Measurements from ENCODE around the gene MTHFD1.

MTHFD1 gene

GRCh38 chr14:64401949-64402348 lies 13.8 kb downstream of the MTHFD1 start:
- Mint-ChIP-seq H3K4me3 (no peak overlapping the region), H3K27ac (no peak overlapping the region), H3K36me3 (ENCODE audit: low read depth) (peaks cover 30% of the 10 kb centered on the region), H3K4me1 (no peaks in the 10 kb centered on the region), H3K9me3 (no peaks in the 10 kb centered on the region), H3K27me3 (ENCODE audit: low read depth) (no peaks in the 10 kb centered on the region)
- TF ChIP-seq CTCF (IDR thresholded peaks at IDR 0.05; ENCODE audit: unreplicated experiment in 3 of 3), result no peak

- no peak overlapping the region for H3K4me3 Mint-ChIP-seq
- no peak for TF ChIP-seq CTCF (IDR thresholded peaks at IDR 0.05; ENCODE audit: unreplicated experiment in 3 of 3)
- no peak overlapping the region for H3K27ac Mint-ChIP-seq
- H3K27me3 Mint-ChIP-seq (ENCODE audit: low read depth), result no peaks in the 10 kb centered on the region
- peaks cover 35% of the 10 kb centered on the region for H3K36me3 Mint-ChIP-seq (ENCODE audit: low read depth)
- H3K4me1 Mint-ChIP-seq, result no peaks in the 10 kb centered on the region
- H3K9me3 Mint-ChIP-seq, result no peaks in the 10 kb centered on the region
Observed at GRCh38 chr14:64405295-64405694, 17.1 kb downstream of the MTHFD1 start.

GRCh38 chr14:64407329-64407728 lies 19.2 kb downstream of the MTHFD1 start:
- Mint-ChIP-seq H3K9me3 (no peaks in the 10 kb centered on the region), H3K4me3 (no peak overlapping the region), H3K4me1 (no peaks in the 10 kb centered on the region), H3K27ac (no peak overlapping the region), H3K36me3 (ENCODE audit: low read depth) (peaks cover 44% of the 10 kb centered on the region), H3K27me3 (ENCODE audit: low read depth) (no peaks in the 10 kb centered on the region)
- TF ChIP-seq CTCF (IDR thresholded peaks at IDR 0.05; ENCODE audit: unreplicated experiment in 3 of 3), result no peak

GRCh38 chr14:64409126-64409920 lies 21.2 kb downstream of the MTHFD1 start:
- Mint-ChIP-seq H3K27me3 (ENCODE audit: low read depth) (no peaks in the 10 kb centered on the region), H3K4me1 (no peaks in the 10 kb centered on the region), H3K9me3 (no peaks in the 10 kb centered on the region), H3K27ac (no peak overlapping the region), H3K4me3 (no peak overlapping the region), H3K36me3 (ENCODE audit: low read depth) (peaks cover 40% of the 10 kb centered on the region)
- no peak for TF ChIP-seq CTCF (IDR thresholded peaks at IDR 0.05; ENCODE audit: unreplicated experiment in 3 of 3)

GRCh38 chr14:64410084-64410774 lies 22.1 kb downstream of the MTHFD1 start:
- Mint-ChIP-seq H3K36me3 (ENCODE audit: low read depth) (peaks cover 35% of the 10 kb centered on the region), H3K4me3 (no peak overlapping the region), H3K9me3 (no peaks in the 10 kb centered on the region), H3K27me3 (ENCODE audit: low read depth) (no peaks in the 10 kb centered on the region), H3K27ac (peak overlapping the region in 2 of 3 experiments; percentile 43 to 52), H3K4me1 (no peaks in the 10 kb centered on the region)
- no peak for TF ChIP-seq CTCF (IDR thresholded peaks at IDR 0.05; ENCODE audit: unreplicated experiment in 3 of 3)

All from nephron (organoid).